ENCODE measurements around the gene CSNK2B.

CSNK2B gene

DNA sequence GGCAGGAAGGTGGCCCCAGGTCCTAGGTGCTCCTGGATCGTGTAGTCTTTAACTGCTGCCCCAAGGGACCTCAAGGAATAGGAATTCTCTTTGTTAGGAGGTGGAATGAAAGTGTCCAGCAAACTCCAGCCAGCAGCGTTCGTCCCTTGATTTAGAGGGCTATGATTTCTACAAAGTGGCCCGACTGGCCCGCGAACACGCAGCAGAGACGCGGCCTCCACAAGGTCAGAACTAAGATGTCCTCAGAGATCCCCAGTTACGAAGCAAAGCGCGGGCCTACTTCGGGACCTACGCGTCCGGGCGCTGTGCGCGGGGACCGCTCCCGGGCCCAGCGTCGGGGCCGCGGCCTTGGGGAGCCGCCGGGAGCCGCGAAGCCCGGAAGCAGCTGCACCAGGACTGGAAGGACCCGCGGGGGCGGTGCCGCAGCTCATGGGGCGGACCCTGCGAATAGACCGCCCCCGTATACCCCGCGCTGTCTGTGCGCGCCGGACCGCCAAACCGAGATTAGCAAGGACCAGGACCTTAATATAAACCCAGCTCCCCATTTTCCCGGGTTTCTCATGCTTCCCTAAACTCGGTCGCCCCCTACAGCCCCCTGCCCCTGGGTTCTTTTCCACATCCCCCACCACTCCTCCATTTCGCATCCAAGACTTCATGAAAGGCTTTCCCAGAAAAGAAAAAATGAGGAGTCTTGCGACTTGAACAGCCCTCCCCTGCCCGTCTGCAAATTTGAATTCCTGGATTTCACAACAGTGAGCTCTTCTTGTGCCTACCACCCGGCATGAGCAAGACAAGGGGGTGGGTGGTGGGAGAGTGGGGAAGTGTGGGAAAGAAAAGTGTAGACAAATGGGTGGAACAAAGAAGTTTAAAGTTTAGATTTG lies 5.3 kb upstream of the CSNK2B start, which contains the start of gene C6orf47:
Gene C6orf47 (minus strand): TSS at position 398 of the 881 bp plus-strand sequence. CDS start 831 bp downstream, outside the sequence.
- peak; percentile 54 to 78 for DNase-seq (ENCODE audit: low read depth in 2 of 2)

DNA sequence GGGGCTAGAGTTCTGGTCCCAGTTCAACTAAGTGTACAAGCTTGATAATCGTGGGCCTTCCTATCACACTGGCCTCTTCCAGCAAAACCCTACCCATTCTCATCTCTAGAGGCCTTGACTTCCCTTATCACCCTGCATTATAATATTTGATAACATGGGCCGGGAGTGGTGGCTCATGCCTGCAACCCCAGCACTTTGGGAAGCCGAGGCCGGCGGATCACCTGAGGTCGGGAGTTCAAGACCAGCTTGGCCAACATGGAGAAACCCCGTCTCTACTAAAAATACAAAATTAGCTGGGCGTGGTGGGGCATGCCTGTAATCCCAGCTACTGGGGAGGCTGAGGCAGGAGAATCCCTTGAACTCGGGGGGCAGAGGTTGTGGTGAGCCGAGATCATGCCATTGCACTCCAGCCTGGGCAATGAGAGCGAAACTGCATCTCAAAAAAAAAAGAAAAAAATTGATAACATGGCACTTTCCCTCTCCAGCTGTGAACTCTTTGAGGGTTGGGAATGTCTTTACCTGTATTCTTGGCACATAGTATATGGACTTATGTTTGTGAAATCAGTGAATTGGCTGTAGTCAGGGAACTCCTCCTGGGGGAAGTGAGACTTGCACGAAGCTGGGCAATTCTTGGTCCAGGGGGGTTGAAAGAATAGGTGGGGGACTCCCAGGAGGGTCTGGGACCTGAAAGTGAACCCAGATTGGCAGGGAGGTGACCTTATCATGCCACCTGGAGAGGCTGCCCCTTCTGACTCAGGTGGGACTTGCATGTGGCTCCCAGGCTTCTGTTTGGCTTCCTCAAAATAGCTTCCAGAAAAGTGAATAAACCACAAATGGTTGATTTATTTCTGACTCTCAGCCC lies 4.4 kb upstream of the CSNK2B start:
- no peak for DNase-seq (ENCODE audit: low read depth in 2 of 2)

DNA sequence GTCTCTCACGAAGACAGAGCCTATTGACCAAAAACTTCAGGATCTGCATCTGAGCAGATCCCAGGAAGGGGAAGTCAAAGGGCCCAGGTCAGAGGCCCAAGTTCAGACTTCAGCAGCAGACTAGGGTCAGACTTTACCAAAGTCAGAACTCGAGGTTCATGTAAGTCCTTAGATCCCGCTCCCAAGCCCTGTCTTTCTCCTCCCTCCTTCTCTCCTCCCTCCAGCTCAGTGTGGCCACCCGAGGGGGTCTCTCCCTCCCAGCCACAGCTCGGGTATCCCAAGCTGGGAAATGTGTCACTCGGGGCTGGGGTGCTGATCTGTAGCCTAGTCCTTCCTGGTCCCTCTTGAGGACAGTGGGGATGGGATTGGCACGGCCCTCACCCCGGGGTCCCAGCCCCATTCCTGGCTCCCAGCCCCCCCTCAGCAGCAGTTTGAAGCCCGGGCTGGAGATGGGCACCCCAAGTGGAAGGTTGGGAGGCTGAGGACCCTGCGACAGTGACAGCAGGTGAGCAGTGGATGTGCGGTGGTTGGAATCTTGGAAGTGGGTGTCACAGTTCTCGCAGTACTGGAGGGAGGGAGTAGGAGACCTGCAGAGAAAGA lies 3.7 kb upstream of the CSNK2B start:
- no peak for DNase-seq (ENCODE audit: low read depth in 2 of 2)

DNA sequence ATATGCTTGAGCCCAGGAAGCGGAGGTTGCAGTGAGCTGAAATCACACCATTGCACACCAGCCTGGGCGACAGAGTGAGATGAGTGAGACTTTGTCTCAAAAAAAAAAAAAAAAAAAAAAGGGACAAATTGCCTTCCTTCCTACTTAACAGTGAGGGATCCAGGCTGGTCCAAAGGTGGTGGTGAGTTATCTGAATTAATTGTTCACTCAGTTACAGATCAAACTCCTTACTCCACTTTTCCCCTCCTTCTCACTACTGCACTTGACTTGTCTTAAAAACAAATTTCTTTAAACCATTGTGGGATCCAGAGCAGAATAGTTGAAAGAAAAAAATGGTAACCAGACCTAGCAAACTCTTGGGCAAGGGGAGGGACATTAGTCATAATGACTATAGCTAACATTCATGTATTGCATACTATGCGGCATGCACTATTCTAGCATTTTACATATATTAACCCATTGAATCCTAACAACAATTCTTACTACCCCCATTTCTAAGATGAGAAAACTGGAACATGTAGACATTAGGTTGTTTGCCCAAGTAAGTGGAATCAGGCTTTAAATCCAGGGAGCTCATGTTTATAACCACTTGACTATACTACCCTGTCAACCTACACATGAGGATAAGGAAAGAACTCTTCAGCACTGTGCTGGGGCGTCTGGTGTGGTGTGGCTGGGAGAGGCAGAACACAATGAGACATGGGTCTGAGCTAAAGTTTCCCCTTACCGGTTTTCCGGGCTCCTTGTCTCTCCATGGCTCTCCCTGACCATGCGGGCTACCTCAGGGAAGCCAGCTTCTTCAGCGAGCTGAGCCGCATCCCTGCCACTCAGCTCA lies 2.5 kb upstream of the CSNK2B start:
- no peak for DNase-seq (ENCODE audit: low read depth in 2 of 2)

DNA sequence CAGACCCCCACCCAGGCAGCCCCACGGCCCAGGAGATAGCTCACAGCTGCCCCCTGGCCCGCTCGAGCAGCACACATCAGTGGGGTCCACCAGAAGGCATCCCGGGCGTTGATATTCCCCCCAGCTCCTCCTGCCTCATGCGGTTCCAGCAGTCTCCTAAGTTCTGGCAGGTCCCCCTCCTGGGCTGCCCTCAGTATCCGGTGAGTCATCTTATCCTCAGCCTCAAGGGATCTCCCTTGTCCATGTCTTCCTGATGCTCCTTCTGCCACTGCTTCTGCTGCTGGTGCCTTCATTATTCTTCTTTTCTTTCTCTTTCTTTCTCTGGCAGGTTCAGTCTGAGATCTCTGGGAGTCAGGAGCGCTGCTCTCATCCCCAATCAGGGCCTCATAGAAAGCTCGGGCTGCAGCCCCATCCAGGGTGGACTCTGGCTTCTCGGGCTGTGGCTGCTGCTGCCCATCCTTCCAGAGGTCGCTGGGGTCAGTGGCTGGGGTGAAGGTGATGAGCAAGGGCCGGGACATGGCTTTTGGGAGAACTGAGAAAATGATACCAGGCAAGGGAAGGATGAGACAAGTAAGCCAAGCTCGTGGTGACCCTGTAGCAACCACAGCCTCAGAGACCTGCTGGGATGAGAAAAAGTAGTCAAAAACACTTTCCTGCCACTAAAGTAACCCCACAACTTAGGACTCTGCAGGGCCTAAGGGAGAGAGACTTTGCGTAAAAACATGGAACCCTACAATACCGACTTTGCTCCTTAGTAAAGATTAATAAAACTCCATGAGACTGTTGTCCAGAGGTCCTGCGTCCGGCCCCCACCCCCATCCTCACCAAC lies 1.7 kb upstream of the CSNK2B start:
- DNase-seq (ENCODE audit: low read depth in 2 of 2) = no peak

DNA sequence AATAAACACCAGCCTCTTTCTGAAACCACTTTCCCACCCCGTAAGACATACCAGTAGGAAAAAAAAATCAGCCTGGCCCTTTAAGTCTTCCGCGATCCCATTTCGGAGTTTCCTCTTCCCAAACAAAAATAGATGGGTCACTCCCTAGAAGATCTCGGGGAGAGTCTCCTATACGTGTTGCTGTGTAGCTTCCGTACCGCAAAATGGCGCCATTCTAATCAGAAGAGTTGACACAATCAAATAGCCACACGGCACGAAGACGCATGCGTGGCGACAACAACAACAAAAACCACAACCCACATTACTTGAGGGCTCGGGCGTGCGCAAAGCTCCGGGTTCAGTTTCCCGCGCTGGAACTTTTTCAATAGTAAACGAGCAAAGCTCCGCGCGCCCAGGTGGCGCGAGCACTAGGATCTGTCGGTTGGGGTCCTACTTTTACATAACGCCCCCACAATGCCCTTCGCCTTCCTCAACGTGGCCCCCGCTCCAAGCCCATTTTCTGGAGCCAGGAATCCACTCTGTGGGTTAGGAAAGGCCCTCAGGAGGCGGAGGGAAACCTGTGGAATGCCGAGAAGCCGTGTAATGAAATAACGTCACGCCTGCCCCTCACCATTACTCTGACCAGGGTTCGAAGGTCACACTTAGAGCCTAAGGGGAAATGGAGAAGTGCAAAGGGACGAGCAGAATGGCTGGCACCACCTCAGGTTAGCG lies 935 bp upstream of the CSNK2B start, which contains the start of gene GPANK1:
Gene GPANK1 (minus strand): TSS at position 208 of the 711 bp plus-strand sequence. CDS start 519 bp downstream, outside the sequence.
- peak; percentile 77 to 84 for DNase-seq (ENCODE audit: low read depth in 2 of 2)

DNA sequence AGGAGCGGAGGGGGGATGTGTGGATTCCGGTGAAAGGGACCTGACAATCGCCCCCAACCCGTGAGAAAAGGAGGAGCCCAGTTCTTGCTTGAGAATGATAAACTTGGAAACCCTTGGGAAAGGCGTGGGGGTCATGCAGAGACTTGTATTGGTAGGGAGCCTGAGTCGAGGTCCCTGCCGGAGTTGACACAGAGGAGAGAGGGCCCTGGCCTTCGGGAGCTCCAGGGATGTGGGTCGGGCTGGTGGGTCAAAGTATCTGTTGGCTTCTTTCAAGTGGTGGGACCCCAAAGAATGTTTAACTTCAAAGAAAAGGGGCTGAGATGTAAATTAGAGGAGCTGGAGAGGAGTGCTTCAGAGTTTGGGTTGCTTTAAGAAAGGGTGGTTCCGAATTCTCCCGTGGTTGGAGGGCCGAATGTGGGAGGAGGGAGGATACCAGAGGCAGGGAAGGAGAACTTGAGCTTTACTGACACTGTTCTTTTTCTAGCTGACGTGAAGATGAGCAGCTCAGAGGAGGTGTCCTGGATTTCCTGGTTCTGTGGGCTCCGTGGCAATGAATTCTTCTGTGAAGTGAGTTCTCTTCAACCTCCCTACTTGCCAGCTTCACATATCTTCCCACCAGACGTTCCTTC lies 571 bp downstream of the CSNK2B start:
- no peak for DNase-seq (ENCODE audit: low read depth in 2 of 2)

DNA sequence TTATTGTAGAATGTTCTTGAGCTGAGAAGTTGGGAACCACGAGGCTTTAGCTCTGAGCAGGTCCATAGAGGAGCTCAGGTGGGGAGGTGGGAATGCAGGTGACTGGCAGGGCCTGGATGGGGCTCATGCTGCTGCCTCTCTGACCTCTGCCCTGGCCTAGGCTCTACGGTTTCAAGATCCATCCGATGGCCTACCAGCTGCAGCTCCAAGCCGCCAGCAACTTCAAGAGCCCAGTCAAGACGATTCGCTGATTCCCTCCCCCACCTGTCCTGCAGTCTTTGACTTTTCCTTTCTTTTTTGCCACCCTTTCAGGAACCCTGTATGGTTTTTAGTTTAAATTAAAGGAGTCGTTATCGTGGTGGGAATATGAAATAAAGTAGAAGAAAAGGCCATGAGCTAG lies 3.8 kb downstream of the CSNK2B start, which contains the start of gene LY6G5B:
Gene LY6G5B (plus strand): TSS at position 301 of the 400 bp plus-strand sequence. CDS start 975 bp downstream, outside the sequence.
- DNase-seq (ENCODE audit: low read depth in 2 of 2) = no peak

DNA sequence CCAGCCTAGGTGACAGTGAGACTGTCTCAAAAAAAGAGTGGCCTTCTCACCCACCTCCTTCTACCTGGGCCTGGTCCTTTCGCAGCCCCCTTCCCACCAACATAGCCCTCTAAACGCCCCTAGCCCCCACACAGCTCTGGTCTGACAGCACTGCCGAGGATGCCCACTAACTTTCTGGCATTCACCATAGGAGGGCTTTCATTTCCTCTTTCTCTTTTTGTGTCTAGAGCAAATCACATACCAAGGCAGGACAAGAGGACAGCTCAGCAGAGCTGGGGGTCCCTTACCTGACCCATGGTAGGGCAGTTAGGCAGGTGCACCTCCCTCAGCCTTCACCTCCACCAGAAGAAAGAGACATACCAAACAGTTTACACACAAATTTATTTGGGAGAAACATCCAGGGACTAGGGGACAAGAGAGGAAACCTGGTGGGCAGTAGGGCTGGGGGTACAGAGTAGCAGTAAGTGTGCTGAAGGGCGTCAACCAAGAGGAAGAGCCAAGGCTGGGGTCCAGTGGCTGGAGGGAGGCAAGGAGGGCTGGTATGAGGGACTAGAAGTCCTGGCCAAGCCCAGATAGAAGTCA lies 10.5 kb downstream of the CSNK2B start:
- no peak for DNase-seq (ENCODE audit: low read depth in 2 of 2)

DNA sequence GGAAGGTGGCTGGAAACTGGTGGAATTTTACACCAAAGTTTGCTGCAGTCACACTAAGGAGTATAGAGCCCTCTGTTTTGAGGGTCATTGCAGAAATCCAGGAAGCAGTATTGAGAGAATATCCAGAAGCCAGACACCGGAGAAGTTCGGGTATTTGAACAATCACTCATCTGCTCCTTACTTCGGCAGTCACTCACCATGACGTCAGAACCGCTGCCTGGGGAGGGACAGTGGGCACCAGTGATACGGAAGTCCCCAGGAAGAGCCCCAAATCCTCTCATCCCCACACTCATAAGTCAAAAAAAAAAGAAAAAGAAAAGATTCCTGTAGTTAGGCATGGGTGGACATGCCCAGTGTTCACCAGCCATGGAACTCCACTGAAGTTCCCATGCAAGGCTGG lies 11.0 kb downstream of the CSNK2B start:
- DNase-seq (ENCODE audit: low read depth in 2 of 2) = no peak

DNA sequence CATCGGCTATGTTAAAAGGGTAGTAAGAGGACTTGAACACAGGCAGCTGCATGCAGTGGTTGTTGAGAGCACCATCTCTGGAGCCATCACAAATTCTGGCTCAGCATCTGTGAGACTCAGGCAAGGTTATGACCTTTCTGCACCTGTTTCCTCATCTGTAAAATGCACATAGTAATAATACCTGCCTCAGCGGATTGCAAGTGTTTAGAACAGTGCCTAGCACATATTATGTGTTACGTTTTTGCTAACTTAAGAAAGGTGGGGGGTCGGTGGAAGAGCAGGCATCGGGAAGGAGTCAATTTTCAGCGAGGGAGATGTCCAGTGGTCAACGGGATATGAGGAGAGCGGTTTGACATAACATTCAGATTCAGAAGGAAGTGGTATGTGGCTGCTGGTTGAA lies 12.1 kb downstream of the CSNK2B start:
- no peak for DNase-seq (ENCODE audit: low read depth in 2 of 2)

DNA sequence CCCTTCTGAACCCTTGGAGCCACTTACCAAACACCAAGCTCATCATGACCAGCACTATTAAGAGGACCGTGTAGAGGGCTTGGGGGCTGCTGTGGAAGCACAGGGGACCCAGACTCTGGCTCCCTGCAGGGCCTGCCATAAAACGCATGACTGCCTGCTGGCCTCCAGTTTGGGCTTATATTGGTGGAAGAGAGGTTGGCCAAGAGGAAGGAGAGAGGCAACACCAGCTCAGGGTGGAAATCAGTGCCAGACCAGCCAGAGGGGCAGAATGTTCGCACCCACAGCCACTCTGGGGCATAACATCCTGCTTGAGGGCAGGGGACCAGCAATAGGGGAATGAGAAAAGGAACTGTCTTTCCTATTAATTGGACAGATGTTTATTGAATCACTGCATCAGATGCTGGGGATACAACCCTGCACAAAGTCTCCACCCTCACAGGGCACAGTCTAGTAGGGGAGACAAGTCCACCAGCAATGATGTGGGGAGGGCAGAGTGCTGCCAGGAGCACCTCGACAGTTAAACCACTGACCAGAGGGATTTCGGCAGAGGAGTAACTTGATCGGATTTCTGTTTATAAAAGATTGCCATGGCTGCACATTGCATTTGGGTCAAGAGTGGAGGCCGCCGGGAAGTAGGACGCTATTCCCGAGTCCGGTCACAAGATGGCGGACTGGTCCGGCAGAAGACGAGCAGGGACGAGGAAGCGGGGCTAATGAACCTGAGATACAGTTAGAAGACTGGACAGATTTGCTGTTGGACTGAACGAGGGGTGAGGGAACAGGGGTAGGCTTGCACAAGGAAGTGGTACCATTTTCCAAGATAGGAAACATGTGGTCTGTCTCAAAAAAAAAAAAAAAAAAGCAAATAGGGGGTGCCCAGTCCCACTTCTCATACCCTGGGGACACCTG lies 14.6 kb downstream of the CSNK2B start, which contains the start of gene LY6G5C:
Gene LY6G5C (minus strand): TSS at position 842 of the 909 bp plus-strand sequence. CDS start 694 bp downstream, at position 148.
- peak; percentile 48 to 59 for DNase-seq (ENCODE audit: low read depth in 2 of 2)

DNA sequence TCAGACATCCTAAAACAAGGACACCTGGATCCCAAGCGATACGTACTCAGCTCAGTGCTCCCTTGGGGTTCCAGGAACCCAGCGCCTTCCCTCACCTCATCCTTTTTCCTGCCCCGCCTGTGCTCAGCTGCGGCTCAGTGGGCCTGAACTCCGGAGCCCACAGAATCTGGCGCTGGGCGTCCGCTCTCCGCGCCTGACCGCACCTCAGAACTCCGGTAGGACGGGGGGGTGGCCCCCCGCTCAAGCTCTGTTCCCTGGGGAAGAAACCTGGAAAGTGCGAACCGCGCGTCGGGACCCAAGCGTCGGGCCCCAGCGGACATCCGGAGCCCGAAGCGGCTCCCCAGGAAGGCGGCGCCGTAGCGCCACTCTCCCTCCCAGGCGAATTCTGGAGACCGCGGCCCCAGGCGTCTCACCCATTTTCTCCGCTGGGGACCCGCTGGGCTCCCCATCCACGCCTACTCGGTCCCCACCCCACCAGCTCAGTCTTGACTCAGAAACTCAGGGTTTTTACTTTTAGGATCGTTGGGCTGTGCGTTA lies 15.3 kb downstream of the CSNK2B start:
- peak in 1 of 2 donors; percentile 44 for DNase-seq (ENCODE audit: low read depth in 2 of 2)

DNA sequence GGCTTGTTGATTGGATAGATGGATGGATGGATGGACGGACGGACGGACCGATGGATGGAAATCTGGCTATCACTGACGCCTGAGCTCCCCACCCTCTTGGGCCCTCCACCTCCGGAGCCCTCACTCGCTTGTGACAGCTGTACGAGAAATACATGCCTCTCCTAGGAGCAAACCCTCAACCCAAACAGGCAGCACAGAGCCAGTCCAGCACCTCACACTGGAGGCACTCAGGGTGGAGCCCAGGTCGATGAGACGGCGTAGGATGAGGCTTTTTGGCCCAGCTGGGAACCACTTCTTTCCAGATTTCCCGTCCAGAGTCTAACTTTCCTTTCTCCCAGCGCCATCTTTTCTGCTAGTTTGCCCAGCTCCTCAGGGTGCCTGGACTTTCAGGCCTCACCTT lies 17.7 kb downstream of the CSNK2B start:
- no peak for DNase-seq (ENCODE audit: low read depth in 2 of 2)

DNA sequence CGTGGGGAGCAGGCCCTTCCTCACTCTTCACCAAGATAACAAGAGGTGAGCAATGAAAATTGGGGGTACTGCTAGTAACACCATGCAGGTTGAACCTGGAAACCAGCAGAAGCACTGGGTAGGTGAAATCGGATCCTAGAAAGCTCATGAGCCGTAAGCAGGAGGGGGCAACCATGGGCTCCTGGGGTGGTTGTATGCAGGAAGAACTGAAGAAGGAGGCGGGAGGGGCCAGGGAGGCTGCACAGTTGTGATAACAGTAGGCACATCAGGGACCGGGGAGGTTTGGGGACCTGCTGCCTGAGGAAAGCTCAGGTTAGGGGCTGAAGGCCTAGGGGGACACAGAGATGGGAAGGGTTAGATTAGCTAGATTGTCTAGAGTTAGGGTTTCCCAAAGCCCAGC lies 20.6 kb downstream of the CSNK2B start:
- no peak for DNase-seq (ENCODE audit: low read depth in 2 of 2)

DNA sequence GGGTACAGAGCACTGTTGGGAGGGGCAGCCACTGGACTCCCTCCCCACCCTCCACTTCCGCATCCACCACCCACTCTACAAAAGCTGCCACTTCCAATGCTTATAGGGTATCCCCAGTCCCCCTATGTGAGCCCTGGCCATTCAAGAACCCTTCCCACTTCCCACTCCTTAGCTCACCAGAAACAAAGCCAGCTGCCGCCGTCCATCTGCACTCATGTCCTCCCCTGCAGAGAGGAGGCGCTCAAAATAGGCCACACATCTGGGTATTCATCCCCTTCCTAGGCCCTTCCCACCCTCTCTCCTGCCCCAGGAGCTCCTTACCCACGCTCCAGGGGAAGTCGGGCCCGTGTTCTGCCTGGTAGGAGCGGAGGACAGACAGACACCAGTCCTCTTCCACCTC lies 21.4 kb downstream of the CSNK2B start:
- DNase-seq (ENCODE audit: low read depth in 2 of 2) = no peak
